GM19351 (cell line): Measurements from ENCODE around the gene LGMN.

Source experiments
- ATAC-seq: cut with Tn5 transposase; IDR thresholded peaks from one replicate; pipeline ENCODE4 v1.9.1; 2021; ENCODE audit warnings: mild to moderate bottlenecking, moderate library complexity; ENCODE audit not compliant: unreplicated experiment

The LGMN gene

GRCh38 chr14:92679246-92679645 is 69.2 kb downstream of the LGMN start:
- ATAC-seq = no peak

- no peak for ATAC-seq
Measured at GRCh38 chr14:92678766-92679165, 69.7 kb downstream of the LGMN start.

- ATAC-seq = no peak
Measured at GRCh38 chr14:92677955-92678354, 70.5 kb downstream of the LGMN start.

GRCh38 chr14:92677087-92677668 is 71.2 kb downstream of the LGMN start:
- peak; percentile 70 for ATAC-seq

- ATAC-seq = no peak
Measured at GRCh38 chr14:92676403-92677086, 71.9 kb downstream of the LGMN start.

- no peak for ATAC-seq
Measured at GRCh38 chr14:92675976-92676375, 72.5 kb downstream of the LGMN start.

- no peak for ATAC-seq
Measured at GRCh38 chr14:92675421-92675820, 73.0 kb downstream of the LGMN start.

- no peak for ATAC-seq
Measured at GRCh38 chr14:92673601-92674150, 74.8 kb downstream of the LGMN start.

GRCh38 chr14:92670643-92671366 is 77.6 kb downstream of the LGMN start:
- ATAC-seq = no peak

GRCh38 chr14:92670160-92670559 is 78.3 kb downstream of the LGMN start:
- ATAC-seq = peak; percentile 39

- no peak for ATAC-seq
Measured at GRCh38 chr14:92668276-92668973, 80.0 kb downstream of the LGMN start.

- no peak for ATAC-seq
Measured at GRCh38 chr14:92666251-92666650, 82.2 kb downstream of the LGMN start.

- no peak for ATAC-seq
Measured at GRCh38 chr14:92665661-92666110, 82.7 kb downstream of the LGMN start.

- no peak for ATAC-seq
Measured at GRCh38 chr14:92663049-92663448, 85.4 kb downstream of the LGMN start.

- no peak for ATAC-seq
Measured at GRCh38 chr14:92660571-92660970, 87.9 kb downstream of the LGMN start.

- no peak for ATAC-seq
Measured at GRCh38 chr14:92659765-92660561, 88.5 kb downstream of the LGMN start.

GRCh38 chr14:92658684-92659083 is 89.7 kb downstream of the LGMN start:
- ATAC-seq = no peak

GRCh38 chr14:92658160-92658559 is 90.3 kb downstream of the LGMN start:
- ATAC-seq = no peak

GRCh38 chr14:92657457-92658142 is 90.8 kb downstream of the LGMN start:
- ATAC-seq = no peak
